ENCODE data around the gene C6orf47.

DNA sequence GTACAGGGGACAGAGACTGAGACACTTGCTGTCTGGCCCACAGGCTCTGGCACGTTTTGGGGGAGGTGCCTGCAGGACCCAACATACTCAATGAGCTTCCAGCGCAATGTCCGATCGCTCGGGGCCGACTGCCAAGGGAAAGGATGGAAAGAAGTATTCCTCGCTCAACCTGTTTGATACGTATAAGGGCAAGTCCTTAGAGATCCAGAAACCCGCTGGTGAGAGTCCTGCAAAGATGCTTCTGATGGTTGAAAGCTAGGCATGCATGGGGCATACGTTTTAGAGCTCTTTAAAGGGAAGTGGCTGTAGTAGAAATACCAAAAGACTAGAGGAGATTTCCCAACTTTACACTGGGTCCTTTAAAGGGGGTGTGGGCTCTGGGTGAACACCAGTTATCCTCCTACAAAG is 37.9 kb downstream of the C6orf47 start:
- TF ChIP-seq, protein P1, sequence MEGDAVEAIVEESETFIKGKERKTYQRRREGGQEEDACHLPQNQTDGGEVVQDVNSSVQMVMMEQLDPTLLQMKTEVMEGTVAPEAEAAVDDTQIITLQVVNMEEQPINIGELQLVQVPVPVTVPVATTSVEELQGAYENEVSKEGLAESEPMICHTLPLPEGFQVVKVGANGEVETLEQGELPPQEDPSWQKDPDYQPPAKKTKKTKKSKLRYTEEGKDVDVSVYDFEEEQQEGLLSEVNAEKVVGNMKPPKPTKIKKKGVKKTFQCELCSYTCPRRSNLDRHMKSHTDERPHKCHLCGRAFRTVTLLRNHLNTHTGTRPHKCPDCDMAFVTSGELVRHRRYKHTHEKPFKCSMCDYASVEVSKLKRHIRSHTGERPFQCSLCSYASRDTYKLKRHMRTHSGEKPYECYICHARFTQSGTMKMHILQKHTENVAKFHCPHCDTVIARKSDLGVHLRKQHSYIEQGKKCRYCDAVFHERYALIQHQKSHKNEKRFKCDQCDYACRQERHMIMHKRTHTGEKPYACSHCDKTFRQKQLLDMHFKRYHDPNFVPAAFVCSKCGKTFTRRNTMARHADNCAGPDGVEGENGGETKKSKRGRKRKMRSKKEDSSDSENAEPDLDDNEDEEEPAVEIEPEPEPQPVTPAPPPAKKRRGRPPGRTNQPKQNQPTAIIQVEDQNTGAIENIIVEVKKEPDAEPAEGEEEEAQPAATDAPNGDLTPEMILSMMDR (conservative IDR thresholded peaks at IDR 0.05; ENCODE audit: low read length) = no peak
- no peak for TF ChIP-seq EZH2phosphoT487 (IDR thresholded peaks at IDR 0.05; ENCODE audit: borderline replicate concordance, low read depth, low read length)

Data from OCI-LY7 (cell line).